Naive thymus-derived CD8-positive, alpha-beta T cell (primary cell): ENCODE measurements around the gene PDE9A. TPM values are rescaled to one million over a fixed set of nuclear protein-coding genes. Genes with fewer than 3 reads are reported as not detected.
A peak's percentile ranks its signal among the peaks of the same experiment; 100 is the strongest.

Source experiments
- ATAC-seq, 2 donors: fragments of 150-1000 bp; cut with Tn5 transposase in 1 of 2; sonication (Bioruptor Pico), chemical (Tn5 transposase) in 1 of 2; 1 replicate in 1 of 2; 2 replicates in 1 of 2; pipeline ENCODE4 v1.10.0; 2021; ENCODE audit warnings: mild to moderate bottlenecking in 2 of 2, moderate library complexity in 2 of 2
- POLR2A ChIA-PET: fragments of 350-600 bp; sonication (Branson Sonifier 250); formaldehyde crosslinking; loops from one replicate; lab custom pipeline; 2021; ENCODE audit warnings: antibody characterized with exemption; lab: Charles Lee
- DNase-seq, 10 donors: peaks; one replicate each; pipeline versions ENCODE4 v3.0.0 to v3.0.0-alpha.2; 2020 to 2022
- H3K27ac Mint-ChIP-seq, 10 donors: one replicate each; pipeline ENCODE4 v1.8.0; 2020 to 2022; ENCODE audit warnings: mild to moderate bottlenecking in 10 of 10, mixed read lengths in 10 of 10, moderate library complexity in 4 of 10, inconsistent platforms in 1 of 10
- H3K27me3 Mint-ChIP-seq, 5 donors: one replicate each; pipeline ENCODE4 v1.8.0; 2021 to 2022; ENCODE audit warnings: mixed read lengths in 5 of 5
- H3K36me3 Mint-ChIP-seq, 3 donors: one replicate each; pipeline ENCODE4 v1.8.0; 2020 to 2022; ENCODE audit warnings: mixed read lengths in 3 of 3, mild to moderate bottlenecking in 2 of 3, inconsistent platforms in 1 of 3
- H3K4me1 Mint-ChIP-seq, 4 donors: one replicate each; pipeline ENCODE4 v1.8.0; 2021 to 2022; ENCODE audit warnings: mixed read lengths in 4 of 4
- H3K4me3 Mint-ChIP-seq, 10 donors: one replicate each; pipeline ENCODE4 v1.8.0; 2020 to 2022; ENCODE audit warnings: mild to moderate bottlenecking in 10 of 10, mixed read lengths in 10 of 10, moderate library complexity in 6 of 10, inconsistent platforms in 1 of 10
- H3K9me3 Mint-ChIP-seq, 9 donors: one replicate each; pipeline ENCODE4 v1.8.0; 2020 to 2022; ENCODE audit warnings: mixed read lengths in 9 of 9, mild to moderate bottlenecking in 3 of 9, inconsistent platforms in 1 of 9, moderate library complexity in 1 of 9
- polyA plus RNA-seq, 3 donors: library from polyadenylated mRNA; unstranded; fragments of 300-500 nt; fragmentation: Illumina TruSeq; gene quantifications; one replicate each; pipeline ENCODE4 v1.2.3, GENCODE V29; 2021
- total RNA-seq, 8 experiments: library from RNA in 2 of 8; stranded (reverse) in 2 of 8; gene quantifications; one replicate each; pipeline ENCODE4 v1.2.3 and lab custom pipeline; 2021 to 2026

Gene PDE9A
- total and polyA plus RNA-seq, 5 experiments from 2014 or later, result 3.6 to 17.1 (median 5.1) TPM

DNA sequence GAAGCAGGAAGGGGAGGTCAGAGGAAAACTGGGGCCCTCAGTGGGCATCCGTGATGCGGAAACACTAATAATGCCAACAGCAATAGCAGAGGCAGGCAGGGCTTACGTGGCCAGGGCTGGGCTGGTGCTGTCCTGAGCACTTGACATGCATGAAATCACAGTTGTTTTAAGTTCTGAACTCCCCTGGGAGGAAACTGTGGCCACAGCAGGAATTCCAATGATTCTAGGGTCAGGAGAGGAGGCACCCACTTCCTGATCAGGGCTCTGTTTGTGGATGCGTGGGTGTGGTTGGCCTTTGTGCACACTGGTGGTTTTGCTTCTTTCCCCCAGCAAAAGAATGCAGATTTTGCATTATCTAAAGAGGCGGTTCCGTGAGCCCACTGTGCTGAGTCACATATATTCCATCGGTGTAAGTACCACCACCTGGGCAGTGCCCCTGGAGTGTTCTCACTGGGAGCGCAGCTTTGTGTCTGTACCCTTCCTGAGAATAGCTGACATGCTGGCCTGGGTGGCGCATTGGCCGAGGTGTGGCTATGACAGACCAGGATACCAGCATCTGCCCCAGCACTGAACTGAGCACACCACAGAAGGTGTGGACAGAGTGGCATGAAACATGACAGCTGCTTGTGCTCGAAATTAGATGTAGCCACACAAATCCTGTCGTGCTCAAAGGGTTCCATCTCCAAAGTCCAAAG, 71.0 kb downstream of the PDE9A start:
- POLR2A ChIA-PET, result no interaction called here
- H3K27me3 Mint-ChIP-seq, result no peaks in the 10 kb centered on the region
- peaks cover 2 to 12% (median 5%) of the 10 kb centered on the region in 3 donors for H3K36me3 Mint-ChIP-seq
- ATAC-seq (no peak), DNase-seq (no peak)
- peaks cover 0 to 6% (median 2%) of the 10 kb centered on the region in 9 donors for H3K9me3 Mint-ChIP-seq
- H3K4me3 Mint-ChIP-seq, result no peak overlapping the region
- H3K27ac Mint-ChIP-seq, result peak overlapping the region in 6 of 10 donors; percentile 24 to 67 (median 52)
- peaks cover 4 to 20% (median 13%) of the 10 kb centered on the region in 4 donors for H3K4me1 Mint-ChIP-seq

DNA sequence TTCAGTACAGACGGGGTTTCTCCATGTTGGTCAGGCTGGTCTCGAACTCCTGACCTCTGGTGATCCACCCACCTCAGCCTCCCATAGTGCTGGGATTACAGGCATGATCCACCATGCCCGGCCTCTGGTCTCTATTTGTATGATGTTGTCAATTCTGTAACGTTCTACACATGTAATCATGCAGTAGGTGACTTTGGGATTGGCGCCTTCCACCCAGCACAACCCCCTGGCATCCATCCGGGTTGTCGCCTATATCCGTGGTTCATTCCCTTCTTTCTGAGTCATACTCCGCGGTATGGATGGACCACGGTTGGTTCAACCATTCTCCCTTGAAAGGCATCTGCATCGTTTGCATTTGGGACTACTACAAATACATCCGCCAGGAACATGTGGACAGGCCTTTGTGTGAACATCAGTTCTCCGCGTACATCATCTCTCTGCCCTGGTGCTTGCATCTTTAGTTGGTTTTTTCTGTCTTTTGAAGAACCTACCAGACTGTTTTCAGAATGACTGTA, 72.1 kb downstream of the PDE9A start:
- POLR2A ChIA-PET, result no interaction called here
- Mint-ChIP-seq H3K27ac (peak overlapping the region in 1 of 10 donors; percentile 72), H3K4me3 (no peak overlapping the region), H3K4me1 (peaks cover 4 to 25% (median 15%) of the 10 kb centered on the region in 4 donors), H3K27me3 (no peaks in the 10 kb centered on the region), H3K36me3 (peaks cover 2 to 15% (median 10%) of the 10 kb centered on the region in 3 donors), H3K9me3 (peaks cover 0 to 12% (median 3%) of the 10 kb centered on the region in 9 donors)
- DNase-seq, result no peak
- no peak for ATAC-seq

DNA sequence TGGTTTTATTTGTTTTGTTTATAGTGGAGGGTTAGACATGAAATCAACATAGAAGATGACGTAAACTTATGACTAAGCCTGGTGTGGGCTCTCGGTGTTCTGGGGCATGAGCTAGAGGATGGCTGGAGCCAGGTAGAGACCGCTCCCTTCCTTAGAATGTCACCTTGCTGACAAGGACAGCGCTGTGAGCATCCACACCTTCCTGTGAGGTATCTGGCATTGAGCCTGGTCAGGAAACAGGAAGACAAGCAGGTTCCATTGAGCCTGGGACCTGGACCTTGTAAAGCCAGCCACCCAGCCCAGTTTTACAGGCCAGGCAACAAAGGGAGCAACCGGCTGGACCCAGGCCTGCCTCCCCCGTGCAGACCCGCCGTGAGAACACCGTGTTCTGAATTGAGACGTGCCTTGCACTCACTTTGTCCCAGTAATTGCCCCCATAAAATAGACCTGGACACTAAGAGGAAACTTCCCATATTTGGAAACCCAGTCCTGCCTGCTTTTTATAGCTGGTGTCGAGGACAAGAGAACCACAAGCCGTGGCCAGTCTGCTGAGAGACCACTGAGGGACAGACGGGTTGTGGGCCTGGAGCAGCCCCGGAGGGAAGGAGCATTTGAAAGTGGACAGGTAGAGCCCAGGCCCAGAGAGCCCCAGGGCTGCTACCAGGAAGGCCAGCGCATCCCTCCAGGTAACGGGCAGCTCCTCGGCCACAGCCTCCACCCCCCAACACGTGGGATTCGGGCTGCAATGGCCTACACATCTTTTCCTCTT, 78.0 kb downstream of the PDE9A start:
- peak overlapping the region in 2 of 10 donors; percentile 62 to 63 for H3K27ac Mint-ChIP-seq
- H3K27me3 Mint-ChIP-seq, result no peaks in the 10 kb centered on the region
- POLR2A ChIA-PET, result interaction anchor here (0.8 kb wide), 1 partner anchor 16 kb away, joined by 4 read pairs; no protein-coding TSS in a partner anchor
- H3K9me3 Mint-ChIP-seq, result peaks cover 0 to 12% (median 3%) of the 10 kb centered on the region in 9 donors
- DNase-seq (no peak), ATAC-seq (no peak)
- no peak overlapping the region for H3K4me3 Mint-ChIP-seq
- peaks cover 17 to 22% (median 18%) of the 10 kb centered on the region in 3 donors for H3K36me3 Mint-ChIP-seq
- H3K4me1 Mint-ChIP-seq, result peaks cover 13 to 35% (median 31%) of the 10 kb centered on the region in 4 donors

DNA sequence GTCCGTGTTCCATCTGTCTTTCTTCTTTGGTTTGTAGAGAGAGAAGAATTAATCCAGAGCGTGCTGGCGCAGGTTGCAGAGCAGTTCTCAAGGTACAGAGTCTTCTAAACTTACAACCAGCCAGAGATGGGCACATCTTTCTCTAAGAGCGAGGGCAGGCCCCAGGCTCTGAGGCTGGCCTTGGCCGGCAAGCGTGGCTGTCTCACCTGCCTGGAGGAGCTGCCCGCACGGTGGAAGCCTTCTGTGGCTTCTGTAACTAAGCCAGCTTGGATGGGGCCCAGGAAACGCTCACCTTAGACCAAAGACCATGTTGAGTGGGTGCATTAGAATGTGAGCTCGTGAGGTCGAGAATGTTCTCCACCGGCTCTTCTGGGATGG, 78.6 kb downstream of the PDE9A start:
- peak overlapping the region in 1 of 10 donors; percentile 40 for H3K27ac Mint-ChIP-seq
- H3K4me1 Mint-ChIP-seq, result peaks cover 13 to 41% (median 37%) of the 10 kb centered on the region in 4 donors
- no peaks in the 10 kb centered on the region for H3K27me3 Mint-ChIP-seq
- DNase-seq (no peak), ATAC-seq (no peak)
- H3K4me3 Mint-ChIP-seq, result no peak overlapping the region
- peaks cover 17 to 22% (median 18%) of the 10 kb centered on the region in 3 donors for H3K36me3 Mint-ChIP-seq
- peaks cover 0 to 12% (median 3%) of the 10 kb centered on the region in 9 donors for H3K9me3 Mint-ChIP-seq
- POLR2A ChIA-PET, result interaction anchor here (1.1 kb wide), 1 partner anchor 52 kb away, joined by 3 read pairs; no protein-coding TSS in a partner anchor

DNA sequence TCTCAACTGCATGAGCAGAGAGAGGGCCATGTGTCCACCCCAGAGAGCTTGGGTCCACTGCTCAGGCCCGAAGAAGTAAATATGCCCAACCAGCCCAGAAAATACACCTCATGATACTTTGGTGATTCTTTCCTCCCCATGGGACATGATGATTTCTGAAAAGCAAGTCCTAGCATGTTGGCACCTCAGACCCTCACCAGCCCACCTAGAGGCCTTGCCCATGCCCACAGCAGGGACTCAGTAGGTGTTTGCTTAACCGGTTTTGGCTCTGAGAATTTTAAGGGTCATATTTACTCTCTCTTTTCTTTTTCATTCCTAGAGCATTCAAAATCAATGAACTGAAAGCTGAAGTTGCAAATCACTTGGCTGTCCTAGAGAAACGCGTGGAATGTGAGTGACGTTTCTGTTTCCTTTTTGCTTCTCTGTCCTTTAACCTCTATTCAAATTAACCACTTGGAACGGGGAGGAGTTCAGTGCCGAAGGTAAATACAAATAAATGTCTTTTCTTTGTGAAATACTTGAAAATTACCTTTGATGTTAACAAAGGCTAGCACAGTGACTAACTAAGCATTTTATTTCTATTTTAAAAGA, 79.7 kb downstream of the PDE9A start:
- peaks cover 0 to 12% (median 3%) of the 10 kb centered on the region in 9 donors for H3K9me3 Mint-ChIP-seq
- peak overlapping the region in 3 of 10 donors; percentile 64 to 100 (median 70) for H3K27ac Mint-ChIP-seq
- POLR2A ChIA-PET, result interaction anchor here (1.1 kb wide), 1 partner anchor 50 kb away, joined by 3 read pairs; no protein-coding TSS in a partner anchor
- H3K27me3 Mint-ChIP-seq, result no peaks in the 10 kb centered on the region
- peaks cover 15 to 52% (median 48%) of the 10 kb centered on the region in 4 donors for H3K4me1 Mint-ChIP-seq
- H3K4me3 Mint-ChIP-seq, result no peak overlapping the region
- ATAC-seq (no peak), DNase-seq (no peak)
- peaks cover 17 to 22% (median 20%) of the 10 kb centered on the region in 3 donors for H3K36me3 Mint-ChIP-seq

DNA sequence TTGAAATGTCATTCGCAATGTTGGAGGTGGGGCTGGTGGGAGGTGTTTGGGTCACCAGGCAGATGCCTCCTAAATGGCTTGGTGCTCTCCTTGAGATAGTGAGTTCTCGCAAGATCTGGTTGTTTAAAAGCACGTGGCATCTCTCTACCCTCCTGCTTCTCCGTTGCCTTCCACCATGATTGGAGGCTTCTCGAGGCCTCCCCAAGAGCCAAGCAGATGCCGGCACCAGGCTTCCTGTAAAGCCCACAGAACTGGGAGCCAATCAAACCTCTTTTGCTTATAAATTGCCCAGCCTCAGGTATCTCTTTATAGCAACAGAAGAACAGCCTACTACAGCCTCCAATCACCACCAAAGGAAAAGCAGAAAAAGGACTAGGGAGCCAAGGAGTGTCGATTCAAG, 80.5 kb downstream of the PDE9A start:
- ATAC-seq (no peak), DNase-seq (no peak)
- Mint-ChIP-seq H3K27ac (peak overlapping the region in 8 of 10 donors; percentile 43 to 100 (median 76)), H3K9me3 (peaks cover 0 to 12% (median 3%) of the 10 kb centered on the region in 9 donors), H3K36me3 (peaks cover 16 to 22% (median 20%) of the 10 kb centered on the region in 3 donors), H3K4me1 (peaks cover 18 to 59% (median 55%) of the 10 kb centered on the region in 4 donors), H3K4me3 (peak overlapping the region in 4 of 10 donors; percentile 2 to 76 (median 20)), H3K27me3 (no peaks in the 10 kb centered on the region)
- POLR2A ChIA-PET, result interaction anchor here (1.9 kb wide), 1 partner anchor 12 kb away, joined by 9 read pairs; no protein-coding TSS in a partner anchor

DNA sequence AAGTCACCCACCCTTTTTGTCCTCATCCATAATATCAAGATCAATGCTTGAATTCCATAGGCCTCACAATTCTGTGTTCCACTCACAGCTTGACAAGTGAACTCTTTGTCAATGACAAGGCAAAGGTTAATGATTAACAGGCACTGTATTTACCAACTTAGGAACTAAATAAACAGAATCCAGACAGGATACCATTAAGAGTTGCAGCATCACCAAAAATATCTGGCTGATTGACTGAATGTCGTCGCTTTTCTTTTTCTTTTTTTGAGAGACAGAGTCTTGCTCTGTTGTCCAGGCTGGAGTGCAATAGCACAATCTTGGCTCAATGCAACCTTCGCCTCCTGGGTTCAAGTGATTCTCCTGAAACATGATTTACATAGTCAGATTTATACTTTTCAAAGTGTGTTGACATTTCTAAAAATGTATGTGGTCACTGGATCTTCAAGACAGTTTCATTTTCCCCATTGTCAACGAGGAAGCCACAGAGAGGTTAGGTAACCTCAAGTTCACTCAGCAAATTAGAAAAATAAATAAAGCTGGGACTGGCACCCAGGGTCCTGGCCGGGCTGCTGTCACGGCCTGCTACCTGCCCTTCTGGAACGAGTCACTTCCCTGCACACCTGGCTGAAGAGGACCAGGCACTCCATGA, 81.0 kb downstream of the PDE9A start:
- H3K4me3 Mint-ChIP-seq, result peak overlapping the region in 8 of 10 donors; percentile 16 to 76 (median 62)
- H3K36me3 Mint-ChIP-seq, result peaks cover 11 to 18% (median 16%) of the 10 kb centered on the region in 3 donors
- no peaks in the 10 kb centered on the region for H3K27me3 Mint-ChIP-seq
- DNase-seq (peak in 1 of 10 donors; percentile 21), ATAC-seq (no peak)
- peak overlapping the region in 9 of 10 donors; percentile 33 to 100 (median 88) for H3K27ac Mint-ChIP-seq
- H3K4me1 Mint-ChIP-seq, result peaks cover 18 to 63% (median 59%) of the 10 kb centered on the region in 4 donors
- POLR2A ChIA-PET, result interaction anchor here (1.3 to 1.9 kb wide), 2 partner anchors 12 to 14 kb away, joined by 8 to 9 read pairs; no protein-coding TSS in a partner anchor
- H3K9me3 Mint-ChIP-seq, result peaks cover 0 to 6% (median under 1%) of the 10 kb centered on the region in 9 donors

DNA sequence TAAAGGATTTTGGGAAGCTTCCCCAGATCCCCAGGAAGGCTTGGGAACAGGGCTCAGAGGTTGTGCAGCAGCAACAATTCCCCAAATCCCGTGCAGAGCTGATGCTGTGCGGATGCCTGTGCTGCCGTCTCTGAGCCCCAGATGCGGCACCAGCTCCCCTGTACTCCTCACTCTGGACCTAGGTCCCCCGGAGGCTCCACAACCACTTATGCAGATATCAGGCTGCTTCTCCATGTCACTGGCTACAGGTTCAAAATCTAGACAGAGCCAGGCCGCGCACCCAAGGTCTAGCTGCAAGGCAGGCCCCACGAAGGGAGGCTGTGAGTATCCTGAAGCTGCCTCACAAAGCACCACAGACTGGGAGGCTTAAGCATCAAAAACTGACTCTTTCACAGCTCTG, 81.6 kb downstream of the PDE9A start:
- DNase-seq, result no peak
- POLR2A ChIA-PET, result interaction anchor here (1.3 to 1.9 kb wide), 3 partner anchors 11 to 158 kb away, joined by 3 to 9 read pairs (median 8); partner anchors contain the start of gene NDUFV3
- Mint-ChIP-seq H3K4me1 (peaks cover 18 to 61% (median 60%) of the 10 kb centered on the region in 4 donors), H3K4me3 (peak overlapping the region in 4 of 10 donors; percentile 12 to 41 (median 24)), H3K9me3 (peaks cover 0 to under 1% (median 0%) of the 10 kb centered on the region in 9 donors), H3K36me3 (peaks cover 7 to 18% (median 14%) of the 10 kb centered on the region in 3 donors), H3K27me3 (no peaks in the 10 kb centered on the region), H3K27ac (peak overlapping the region in 7 of 10 donors; percentile 35 to 100 (median 86))
- ATAC-seq, result no peak

DNA sequence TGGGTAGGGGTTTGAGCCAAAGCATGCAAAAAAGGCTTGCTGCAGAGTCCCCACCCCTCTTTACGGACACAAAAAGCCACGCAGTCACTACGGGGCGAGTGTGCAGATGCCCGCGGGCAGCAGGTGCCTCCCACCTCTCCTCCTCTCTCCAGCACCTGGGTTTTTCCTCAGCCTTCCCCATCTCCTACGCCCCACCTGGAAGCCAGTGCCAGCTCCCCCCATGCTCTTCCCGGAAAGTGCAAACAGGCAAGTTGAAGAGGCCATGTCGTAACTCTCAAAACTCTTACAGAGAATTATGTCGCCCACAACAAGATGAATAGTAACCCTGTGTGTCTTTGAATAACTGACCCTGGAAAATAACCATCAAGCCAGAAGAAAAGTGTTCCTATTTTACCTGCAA, 82.5 kb downstream of the PDE9A start:
- H3K4me1 Mint-ChIP-seq, result peaks cover 18 to 61% (median 60%) of the 10 kb centered on the region in 4 donors
- DNase-seq (no peak), ATAC-seq (no peak)
- peaks cover 7 to 18% (median 14%) of the 10 kb centered on the region in 3 donors for H3K36me3 Mint-ChIP-seq
- H3K4me3 Mint-ChIP-seq, result peak overlapping the region in 1 of 10 donors; percentile 16
- POLR2A ChIA-PET, result interaction anchor here (1.4 to 3.2 kb wide), 3 partner anchors 11 to 157 kb away, joined by 3 to 40 read pairs (median 17); partner anchors contain the start of gene NDUFV3
- peak overlapping the region in 6 of 10 donors; percentile 72 to 100 (median 99) for H3K27ac Mint-ChIP-seq
- H3K9me3 Mint-ChIP-seq, result no peaks in the 10 kb centered on the region
- H3K27me3 Mint-ChIP-seq, result no peaks in the 10 kb centered on the region

DNA sequence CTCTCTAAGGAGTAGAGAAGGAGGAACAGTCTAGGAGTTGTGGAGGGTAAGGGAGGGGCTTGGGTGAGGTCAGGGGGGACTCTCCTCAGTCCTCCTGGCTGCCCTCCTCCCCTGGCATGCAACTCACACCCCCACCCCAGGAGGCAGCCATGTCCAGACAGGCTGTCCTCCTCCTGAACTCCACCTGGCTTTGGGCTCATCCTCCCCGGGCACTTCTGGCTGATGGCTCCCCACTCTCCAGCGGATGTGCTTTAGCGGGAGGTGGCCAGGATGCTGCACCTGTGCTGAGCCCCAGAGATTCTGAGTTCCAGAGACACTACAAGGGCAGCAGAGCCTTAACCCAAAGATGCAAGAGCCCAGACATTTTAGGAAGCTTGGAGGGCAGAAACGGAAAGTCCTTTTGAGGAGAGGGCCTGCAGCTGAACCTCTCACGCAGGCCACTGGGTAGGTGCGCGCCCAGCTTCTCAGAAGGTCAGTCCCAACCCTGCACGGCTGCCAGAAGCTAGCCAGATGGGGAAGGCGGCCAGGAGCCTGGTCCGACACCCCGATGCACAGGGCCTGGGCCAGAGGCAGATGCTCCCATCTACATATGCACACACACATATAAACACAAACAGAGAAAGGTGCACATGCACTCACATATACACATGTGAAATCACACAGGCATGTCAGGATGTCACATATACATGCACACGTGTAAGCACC, 83.4 kb downstream of the PDE9A start:
- peak overlapping the region; percentile 63 to 100 (median 99) for H3K27ac Mint-ChIP-seq
- H3K4me3 Mint-ChIP-seq, result peak overlapping the region in 3 of 10 donors; percentile 16 to 37 (median 32)
- no peak for DNase-seq
- H3K36me3 Mint-ChIP-seq, result peaks cover 7 to 18% (median 14%) of the 10 kb centered on the region in 3 donors
- H3K4me1 Mint-ChIP-seq, result peaks cover 18 to 61% (median 60%) of the 10 kb centered on the region in 4 donors
- ATAC-seq, result no peak
- POLR2A ChIA-PET, result interaction anchor here (2.4 to 3.2 kb wide), 3 partner anchors 10 to 52 kb away, joined by 10 to 40 read pairs (median 17); no protein-coding TSS in a partner anchor
- no peaks in the 10 kb centered on the region for H3K27me3 Mint-ChIP-seq
- H3K9me3 Mint-ChIP-seq, result no peaks in the 10 kb centered on the region
